Measurements from ENCODE around the gene ERC1.

Gene ERC1

GRCh38 chr12:990661-991349 lies at the start of gene ERC1:
Gene ERC1, plus strand, starts transcription at chr12:991223. Its CDS starts 36,681 bp downstream, at chr12:1027904.
- peak; percentile 90 for DNase-seq

DNA sequence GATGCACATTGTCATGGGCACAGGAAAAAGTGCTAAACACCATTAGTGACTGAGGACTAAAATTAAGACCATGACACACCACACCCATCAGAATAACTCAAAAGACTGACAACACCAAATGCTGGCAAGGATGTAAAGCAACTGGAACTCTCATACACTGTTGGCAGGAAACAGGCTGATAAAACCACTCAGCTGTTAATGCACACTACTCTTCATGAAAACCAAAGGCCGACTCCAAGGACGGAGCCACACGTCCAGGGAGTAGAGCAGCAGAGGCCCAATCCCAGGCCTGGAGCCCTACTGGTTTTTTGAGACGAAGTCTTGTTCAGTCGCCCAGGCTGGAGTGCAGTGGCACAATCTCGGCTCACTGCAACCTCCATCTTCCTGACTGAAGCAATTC lies 48.0 kb upstream of the ERC1 start:
- DNase-seq = no peak

- DNase-seq = no peak
These were observed 46.8 kb upstream of the ERC1 start for GRCh38 chr12:944211-944610.

DNA sequence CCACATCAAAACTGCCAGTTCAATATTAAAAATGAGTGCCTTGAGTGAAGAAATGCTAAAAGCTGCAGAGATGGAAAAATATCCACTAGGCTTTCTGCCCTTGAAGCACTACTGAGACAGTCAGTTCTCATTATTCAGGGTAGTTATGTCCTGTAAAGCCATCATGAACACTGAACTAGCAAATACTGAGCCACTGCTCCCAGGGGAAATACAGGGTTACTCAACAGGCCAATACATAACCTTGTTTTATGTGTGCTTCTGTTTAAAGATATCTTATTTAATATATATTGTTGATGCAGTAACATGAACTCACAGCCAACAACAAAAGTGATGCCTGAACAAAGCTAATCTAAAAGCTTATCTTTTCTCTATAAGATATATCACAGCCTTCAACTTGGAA lies 44.8 kb upstream of the ERC1 start:
- DNase-seq = no peak

DNA sequence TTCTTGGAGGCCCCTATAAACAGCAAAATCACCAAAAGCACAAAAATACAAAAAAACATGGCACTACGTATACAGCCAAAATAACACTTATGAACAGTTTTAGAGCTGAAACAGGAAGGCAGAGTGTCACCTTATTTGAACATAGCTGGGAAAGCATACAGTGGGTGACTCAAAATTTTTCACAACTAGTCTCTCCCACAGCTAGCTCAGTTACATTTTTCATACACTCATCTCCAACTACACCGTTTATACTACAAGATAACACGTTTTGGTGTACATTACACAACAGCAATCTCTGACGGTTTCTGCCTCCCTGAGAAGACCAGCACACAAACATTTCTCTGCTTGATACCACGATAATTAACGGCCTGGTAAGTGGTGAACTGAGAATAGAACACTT lies 44.4 kb upstream of the ERC1 start:
- DNase-seq = peak; percentile 6

- no peak for DNase-seq
These were observed 42.8 kb upstream of the ERC1 start for GRCh38 chr12:948238-948637.

- peak; percentile 99 for DNase-seq
These were observed 41.4 kb upstream of the ERC1 start, which contains the start of gene RAD52 for GRCh38 chr12:949453-950191. Gene RAD52, minus strand, starts transcription at chr12:949694. Its CDS starts 16,636 bp downstream, at chr12:933058.

GRCh38 chr12:951176-951575 lies 39.8 kb upstream of the ERC1 start:
- no peak for DNase-seq

- DNase-seq = peak; percentile 74
These were observed 37.2 kb upstream of the ERC1 start for GRCh38 chr12:953776-954175.

DNA sequence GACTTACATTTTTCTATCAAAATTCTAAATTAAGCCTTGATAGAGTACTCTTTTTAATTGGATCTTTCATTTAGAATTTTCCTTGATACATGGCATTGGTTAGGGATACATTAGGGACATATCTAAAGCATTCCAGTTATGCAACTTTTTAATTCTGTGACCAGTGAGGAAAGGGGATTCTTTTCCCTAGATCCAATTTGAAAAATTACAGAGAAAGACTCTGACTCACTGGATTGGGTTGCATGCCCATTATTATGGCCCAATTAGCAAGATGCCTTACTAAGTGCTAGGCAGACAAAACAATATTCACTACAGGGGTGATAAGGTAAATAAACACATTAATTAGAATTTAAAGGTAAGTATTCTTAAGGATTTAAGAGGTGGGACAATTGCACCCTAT lies 36.3 kb upstream of the ERC1 start:
- DNase-seq = peak; percentile 46

GRCh38 chr12:955939-956338 lies 35.1 kb upstream of the ERC1 start:
- DNase-seq = no peak

DNA sequence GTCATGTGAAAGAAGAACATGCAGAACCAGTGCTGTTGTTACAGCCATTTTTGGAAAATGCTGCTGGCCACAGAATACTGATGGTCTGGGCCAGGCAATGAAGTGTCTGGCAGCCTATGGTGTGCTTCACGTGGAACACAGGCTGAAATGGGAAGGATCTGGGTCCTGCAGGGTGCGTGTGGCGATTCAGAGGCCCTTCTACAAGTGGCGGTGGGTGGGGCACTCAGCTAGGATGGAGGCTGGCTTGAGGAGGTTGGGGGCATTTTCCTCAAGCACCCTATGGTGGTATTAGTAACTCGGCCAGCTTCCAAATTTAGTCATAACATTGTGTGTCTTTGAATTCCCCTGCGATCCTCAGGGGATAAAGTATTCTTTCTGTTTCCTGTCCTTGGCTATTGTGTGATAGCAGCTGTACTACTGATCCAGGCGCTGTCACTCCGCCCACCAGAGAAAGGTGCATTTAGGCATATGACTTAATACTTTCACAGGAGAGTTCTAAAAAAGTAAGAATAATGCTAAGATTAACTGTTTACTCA lies 32.4 kb upstream of the ERC1 start:
- DNase-seq = no peak

GRCh38 chr12:966724-967123 lies 24.3 kb upstream of the ERC1 start:
- DNase-seq = no peak

GRCh38 chr12:967641-968040 lies 23.4 kb upstream of the ERC1 start:
- DNase-seq = no peak

GRCh38 chr12:968545-968944 lies 22.5 kb upstream of the ERC1 start:
- no peak for DNase-seq

GRCh38 chr12:969821-970220 lies 21.2 kb upstream of the ERC1 start:
- DNase-seq = no peak

- DNase-seq = no peak
These were observed 19.0 kb upstream of the ERC1 start for GRCh38 chr12:971991-972390.

GRCh38 chr12:974271-974862 lies 16.7 kb upstream of the ERC1 start:
- no peak for DNase-seq

- no peak for DNase-seq
These were observed 14.4 kb upstream of the ERC1 start for GRCh38 chr12:976644-977043.

- no peak for DNase-seq
These were observed 13.9 kb upstream of the ERC1 start for GRCh38 chr12:977156-977555.

GRCh38 chr12:979349-979748 lies 11.7 kb upstream of the ERC1 start:
- DNase-seq = no peak

DNA sequence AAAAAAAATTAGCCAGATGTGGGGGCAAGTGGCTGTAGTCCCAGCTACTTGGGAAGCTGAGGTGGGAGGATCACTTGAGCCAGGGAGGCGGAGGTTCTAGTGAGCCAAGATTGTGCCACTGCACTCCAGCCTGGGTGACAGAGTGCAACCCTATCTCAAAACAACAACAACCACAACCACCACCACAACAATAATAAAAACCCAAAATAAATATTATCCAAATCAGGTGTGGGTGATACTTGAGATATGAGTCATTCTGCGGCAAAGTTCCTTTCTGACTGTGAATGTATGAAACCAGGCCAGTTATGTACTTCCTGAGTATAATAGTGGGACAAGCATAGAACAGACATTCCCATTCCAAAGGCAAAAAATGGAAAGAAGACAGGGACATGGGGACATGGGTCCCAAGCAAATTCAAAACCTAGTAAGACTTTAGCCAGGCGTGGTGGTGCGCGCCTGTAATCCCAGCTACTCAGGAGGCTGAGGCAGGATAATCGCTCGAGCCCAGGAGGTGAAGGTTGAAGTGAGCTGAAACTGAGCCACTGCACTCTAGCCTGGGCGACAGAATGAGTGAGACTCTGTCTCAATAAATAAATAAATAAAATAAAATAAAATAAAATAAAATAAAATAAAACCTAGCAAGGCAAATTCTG lies 9.7 kb upstream of the ERC1 start:
- no peak for DNase-seq

DNA sequence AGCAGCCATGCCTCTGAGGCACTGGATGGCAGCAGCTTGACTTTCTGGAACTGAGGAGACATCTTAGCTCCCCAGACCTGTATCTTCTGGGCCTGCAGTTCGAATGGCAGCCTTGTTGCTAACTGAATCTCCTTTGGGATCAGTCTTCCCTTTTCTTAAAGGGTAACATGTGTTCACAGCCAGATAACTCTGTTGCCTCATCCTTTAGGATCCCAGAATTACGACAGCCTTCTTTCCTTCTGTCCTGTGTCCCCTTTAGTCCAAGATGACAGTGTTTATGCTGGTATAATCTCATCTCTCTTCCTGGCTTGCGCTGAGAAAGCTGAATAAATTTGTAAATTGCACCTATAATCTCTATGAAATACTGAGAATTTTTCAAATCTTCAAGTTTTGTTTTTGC lies 9.1 kb upstream of the ERC1 start:
- DNase-seq = no peak
